GM19397 (cell line): Measurements from ENCODE around the gene GDF7.
A peak's percentile ranks its signal among the peaks of the same experiment; 100 is the strongest.

Experiments
- ATAC-seq: cut with Tn5 transposase; IDR thresholded peaks from one replicate; pipeline ENCODE4 v1.9.1; 2021; ENCODE audit warnings: mild to moderate bottlenecking, moderate library complexity; ENCODE audit not compliant: unreplicated experiment

GDF7 gene

GRCh38 chr2:20672201-20672951 is 5.4 kb downstream of the GDF7 start:
- ATAC-seq, result no peak

DNA sequence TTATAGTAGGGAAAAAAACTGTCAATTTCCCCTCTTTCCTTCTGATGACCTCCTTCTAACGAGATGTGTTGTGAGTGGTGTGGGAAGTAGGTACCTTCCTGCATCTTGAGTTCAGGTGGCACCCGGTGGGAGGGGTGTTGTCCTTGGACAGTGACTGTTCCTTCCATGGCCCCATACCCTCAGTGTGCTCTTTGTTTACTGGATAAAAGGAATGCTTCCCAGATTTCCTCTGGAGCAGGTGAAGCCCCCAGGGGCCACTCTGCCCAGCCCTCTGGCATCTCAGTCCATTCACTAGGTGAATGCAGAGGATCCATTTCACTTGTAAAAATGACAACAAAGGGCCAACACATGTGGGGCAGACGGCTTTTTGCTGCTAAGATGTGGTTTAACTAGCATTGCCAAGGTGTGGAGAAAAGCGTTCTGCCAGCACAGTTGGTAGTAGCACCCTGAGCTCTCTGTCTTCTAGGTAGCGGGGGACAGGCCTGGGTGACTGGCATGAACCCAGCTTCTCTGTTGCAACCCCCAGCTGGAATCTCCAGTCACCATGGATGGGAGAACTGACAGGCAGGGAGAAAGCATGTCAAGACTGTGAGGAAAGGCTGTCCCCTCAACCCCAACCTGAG is 6.9 kb downstream of the GDF7 start:
- no peak for ATAC-seq

- ATAC-seq, result no peak
Observed at GRCh38 chr2:20674309-20674965, 7.5 kb downstream of the GDF7 start.

- ATAC-seq, result no peak
Observed at GRCh38 chr2:20674974-20675679, 8.2 kb downstream of the GDF7 start.

DNA sequence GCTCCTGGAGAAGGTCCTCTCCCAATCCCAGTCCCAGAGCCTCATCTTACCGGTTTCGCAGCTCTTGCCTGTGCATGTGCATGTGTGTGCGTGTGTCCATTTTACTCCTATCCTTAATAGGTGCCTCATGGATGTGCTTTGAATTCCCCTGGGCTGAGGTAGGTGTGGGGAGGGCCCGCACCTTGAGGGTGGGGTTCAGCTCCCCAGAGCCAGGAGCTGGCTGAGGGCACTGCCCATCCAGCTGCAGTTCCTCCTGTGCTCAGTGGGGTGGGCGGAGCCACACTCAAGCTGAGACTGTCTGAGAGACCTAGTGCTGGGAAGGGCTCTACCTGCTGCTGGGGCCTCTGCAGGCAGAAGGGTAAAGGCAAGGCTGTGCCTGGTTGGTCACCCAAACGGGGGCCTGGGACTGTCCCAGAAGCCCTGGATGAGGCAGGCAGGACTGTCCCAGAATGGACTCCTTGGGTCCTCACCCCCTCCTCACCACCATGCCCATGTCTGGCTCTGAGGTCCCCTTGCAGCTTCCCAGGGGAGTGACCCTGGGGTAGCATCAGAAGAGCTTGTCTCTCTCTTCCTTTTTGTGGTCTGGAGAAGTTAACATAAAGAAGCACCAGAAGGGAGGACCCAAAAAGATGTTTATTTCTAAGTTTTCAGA is 8.9 kb downstream of the GDF7 start:
- peak; percentile 68 for ATAC-seq

GRCh38 chr2:20676353-20677215 is 9.6 kb downstream of the GDF7 start:
- ATAC-seq, result peak; percentile 41

DNA sequence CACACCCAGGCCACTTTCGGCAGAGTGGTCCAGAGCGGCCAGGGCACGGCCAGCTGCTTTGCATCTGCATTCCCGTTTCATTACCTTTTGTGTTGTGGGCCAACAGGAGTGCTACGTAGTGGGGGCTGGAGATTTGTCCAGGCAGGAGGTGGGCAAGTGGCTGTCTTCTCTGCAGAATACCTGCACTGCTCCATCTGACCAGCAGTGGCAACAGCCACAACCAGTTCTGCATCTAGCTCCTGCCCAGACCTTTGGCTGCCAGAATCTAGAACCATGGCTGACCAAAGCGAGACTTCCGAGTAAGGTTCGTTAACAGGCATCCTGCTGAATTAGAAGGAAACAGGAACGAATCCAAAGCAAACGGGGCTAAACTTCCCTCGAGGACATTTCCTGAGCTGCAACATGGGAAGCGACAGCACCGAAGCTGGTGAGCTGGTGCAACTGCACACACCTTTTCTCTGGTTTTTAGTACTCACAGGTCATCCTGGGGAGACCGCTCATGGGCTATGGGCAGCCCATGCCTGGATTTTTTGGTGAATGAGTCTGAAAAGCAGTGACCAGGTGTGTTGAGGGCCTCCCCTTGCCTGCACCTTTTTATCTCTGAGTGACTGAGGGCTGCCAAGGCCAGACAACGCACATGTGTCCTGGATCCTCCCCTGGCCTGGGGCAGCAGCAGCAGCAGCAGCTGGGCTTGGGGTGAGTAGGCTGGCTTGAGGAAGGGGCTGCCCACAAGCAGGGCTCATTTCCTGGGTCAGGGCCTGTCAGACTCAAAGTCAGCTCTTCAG is 10.5 kb downstream of the GDF7 start:
- peak; percentile 26 for ATAC-seq

GRCh38 chr2:20678086-20678395 is 11.1 kb downstream of the GDF7 start:
- ATAC-seq, result no peak

DNA sequence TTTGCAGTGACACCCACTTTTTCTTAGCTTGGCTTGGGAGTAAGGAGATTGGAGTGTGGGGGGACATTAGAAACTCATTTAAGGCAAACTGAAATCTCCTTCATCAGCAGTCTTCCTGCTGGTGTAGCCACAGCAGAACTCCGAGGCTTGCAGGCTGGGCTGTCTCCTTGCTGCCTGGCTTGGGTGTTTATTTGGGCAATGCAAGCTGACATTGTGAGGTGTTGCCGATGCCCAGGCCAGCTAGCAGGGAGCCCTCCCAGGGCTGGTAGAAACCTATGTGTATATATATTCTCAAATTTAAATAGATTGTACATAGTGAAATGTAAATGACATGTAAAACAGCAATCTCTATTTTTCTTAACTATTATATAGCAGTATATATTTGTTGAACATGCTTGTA is 11.8 kb downstream of the GDF7 start:
- ATAC-seq, result no peak

DNA sequence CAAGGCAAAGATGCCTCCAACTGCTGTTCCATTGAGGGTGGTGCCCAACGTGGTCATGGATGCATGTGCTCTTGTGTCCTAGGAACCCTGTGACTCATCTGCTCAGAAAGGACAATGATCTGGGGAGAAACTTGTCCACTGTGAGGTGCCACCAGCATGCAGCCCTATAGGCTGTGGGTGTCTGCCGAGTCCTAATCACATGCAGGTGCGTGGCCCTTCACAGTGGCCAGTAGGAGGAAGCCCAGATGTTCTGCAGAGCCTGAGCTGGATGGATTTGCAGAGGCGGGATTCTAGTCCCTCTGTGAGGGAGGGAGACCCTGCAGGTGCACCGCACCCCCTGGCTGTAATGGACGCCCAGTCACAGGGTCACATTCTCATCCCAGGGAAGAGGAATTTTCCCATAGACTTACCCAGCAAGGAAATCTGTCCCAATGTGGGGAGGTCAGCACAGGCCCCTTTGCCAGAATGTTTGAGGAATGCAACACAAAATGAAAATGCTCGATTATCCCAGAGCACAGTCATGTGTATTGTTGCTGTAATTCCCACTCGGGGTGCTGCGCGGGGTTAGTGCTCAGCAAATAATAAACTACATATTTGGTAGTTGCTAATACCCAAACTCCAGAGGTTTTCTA is 13.9 kb downstream of the GDF7 start:
- ATAC-seq, result no peak

- ATAC-seq, result no peak
Observed at GRCh38 chr2:20682167-20682920, 15.4 kb downstream of the GDF7 start.

GRCh38 chr2:20684581-20685063 is 17.7 kb downstream of the GDF7 start:
- ATAC-seq, result no peak

DNA sequence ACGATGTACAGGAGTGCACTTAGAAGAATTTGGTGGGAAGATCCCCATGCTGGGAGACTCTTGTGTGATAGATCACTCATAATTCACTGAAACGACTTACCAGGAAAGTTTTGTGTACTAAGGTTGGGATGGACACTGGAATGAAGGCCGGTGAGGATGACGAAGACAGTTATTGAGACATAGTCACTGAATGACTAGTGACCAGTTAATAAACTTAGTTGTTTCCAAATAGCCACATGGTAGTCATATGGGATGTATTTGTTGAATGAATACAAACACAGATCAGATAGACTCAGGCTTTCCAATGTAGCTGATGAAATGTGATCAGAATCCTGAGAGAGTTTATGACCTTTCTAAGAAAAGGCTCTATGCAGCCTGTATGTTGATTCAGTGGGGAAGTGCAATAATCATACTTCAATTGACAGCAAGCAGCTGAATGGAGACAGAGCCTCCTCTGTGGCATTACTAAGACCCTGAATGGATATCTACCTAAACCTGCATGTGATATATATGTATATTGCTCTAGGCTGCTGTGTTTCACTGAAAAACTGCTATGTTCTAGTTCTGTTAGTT is 20.4 kb downstream of the GDF7 start:
- ATAC-seq, result no peak

GRCh38 chr2:20689428-20690264 is 22.7 kb downstream of the GDF7 start:
- ATAC-seq, result no peak

DNA sequence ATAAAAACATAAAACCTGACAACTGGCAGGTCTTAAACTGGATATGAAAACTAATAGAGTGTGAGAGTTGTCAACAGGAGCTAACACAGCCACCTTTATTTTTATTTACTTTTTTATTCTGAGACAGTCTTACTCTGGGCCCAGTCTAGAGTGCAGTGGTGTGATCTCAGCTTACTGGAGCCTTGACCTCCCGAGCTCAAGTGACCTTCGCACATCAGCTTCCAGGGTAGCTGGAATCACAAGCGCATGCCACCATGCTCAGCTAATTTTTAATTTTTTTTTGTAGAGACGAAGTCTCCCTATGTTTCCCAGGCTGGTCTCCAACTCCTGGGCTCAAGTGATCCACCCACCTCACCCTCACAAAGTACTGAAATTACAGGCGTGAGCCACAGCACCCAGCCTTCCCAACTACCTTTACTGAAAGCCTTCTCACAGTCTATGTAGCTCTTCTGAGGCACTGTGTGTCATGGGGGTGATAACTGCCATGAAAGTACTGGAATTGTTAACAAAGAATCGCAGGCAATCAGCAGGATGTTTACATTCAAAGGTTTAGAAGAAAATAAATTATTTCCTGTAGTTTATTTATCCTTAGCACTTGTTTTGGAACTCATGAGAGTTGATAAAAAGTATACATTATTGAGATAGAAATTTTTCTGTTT is 24.3 kb downstream of the GDF7 start:
- ATAC-seq, result no peak

DNA sequence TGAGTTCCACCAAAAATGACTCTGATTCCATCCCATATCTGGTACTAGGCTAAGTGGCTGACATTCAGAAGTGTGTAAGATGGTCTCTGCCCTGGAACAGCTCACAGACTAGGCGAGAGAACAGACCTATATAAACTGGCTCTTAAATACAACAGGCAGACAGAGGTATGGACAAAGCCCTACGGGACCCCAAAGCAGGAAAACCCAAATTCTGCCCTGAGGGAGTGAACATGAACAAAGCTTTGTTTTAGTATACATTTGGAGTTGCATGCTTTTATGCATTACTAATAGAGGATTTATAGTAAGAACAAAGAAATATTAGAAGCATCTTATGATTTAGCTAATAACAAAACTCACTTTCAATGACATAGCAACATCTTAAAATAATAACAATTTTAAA is 25.1 kb downstream of the GDF7 start:
- no peak for ATAC-seq
